GM21390 (cell line): Measurements from ENCODE around the gene EHBP1.

Source experiments
- ATAC-seq: cut with Tn5 transposase; IDR thresholded peaks from one replicate; pipeline ENCODE4 v1.9.1; 2021; ENCODE audit not compliant: unreplicated experiment

The EHBP1 gene

DNA sequence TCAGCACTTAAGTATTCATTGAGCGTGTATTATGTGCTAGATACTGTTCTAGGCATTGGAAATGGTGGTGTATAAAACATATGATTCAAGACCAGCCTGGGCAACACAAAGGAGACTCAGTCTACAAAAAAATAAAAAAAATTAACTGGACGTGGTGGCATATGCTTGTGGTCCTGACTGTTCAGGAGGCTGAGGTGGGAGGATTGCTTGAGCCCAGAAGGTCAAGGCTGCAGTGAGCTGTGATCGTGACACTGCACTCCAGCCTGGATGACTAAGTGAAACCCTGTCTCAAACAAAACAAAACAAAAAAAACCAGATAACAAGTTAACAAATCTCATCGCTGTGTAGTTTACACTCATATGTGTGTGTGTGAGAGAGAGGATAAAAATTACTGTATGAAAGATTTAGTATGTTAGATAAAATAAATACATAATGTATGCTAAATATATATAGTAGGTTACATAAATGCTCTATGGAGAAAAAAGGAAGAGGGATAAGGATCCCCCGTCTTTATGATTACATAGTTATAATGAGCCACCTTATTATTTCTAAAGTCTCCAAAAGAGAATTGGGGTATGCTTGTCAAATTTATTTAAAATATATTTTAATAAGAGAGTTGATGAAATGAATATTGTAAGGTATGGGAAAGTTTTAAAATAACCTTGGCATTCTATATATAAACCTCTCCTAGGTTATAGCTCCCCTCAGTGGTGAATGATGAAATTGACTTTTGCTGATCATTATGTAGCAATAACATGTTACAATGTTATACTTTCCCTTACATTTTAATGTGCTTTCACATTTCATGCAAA is 69.2 kb downstream of the EHBP1 start:
- ATAC-seq: no peak

DNA sequence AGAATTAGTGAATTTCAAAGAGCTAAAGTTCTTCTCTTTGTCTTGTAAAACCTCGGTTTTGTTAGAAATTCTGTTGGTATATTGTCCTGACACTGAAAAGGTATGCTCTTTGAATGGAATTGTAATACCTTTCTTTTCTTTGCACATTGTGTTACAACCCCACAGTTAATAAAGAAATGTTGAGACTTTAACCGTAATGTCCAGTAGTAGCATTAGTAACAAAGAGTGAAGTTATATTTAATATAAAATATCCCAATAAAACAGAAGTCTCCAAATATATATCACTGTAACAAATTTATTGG is 69.8 kb downstream of the EHBP1 start:
- no peak for ATAC-seq

DNA sequence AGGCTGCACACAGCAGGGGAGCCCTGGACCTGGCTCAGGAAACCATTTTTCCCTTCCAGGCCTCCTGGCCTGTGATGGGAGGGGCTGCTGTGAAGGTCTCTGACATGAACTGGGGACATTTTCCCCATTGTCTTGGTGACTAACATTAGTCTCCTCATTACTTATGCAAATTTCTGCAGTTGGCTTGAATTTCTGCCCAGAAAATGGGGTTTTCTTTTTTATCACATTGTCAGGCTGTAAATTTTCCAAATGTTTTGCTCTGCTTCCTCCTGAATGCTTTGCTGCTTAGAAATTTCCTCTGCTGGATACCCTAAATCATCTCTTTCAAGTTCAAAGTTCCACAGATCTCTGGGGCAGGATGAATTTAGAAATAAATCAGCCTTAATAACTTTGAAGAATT is 78.2 kb downstream of the EHBP1 start:
- ATAC-seq: no peak

GRCh38 chr2:62784341-62784740 is 78.8 kb downstream of the EHBP1 start:
- no peak for ATAC-seq

- ATAC-seq: peak; percentile 56
Measured at GRCh38 chr2:62785216-62785615, 79.7 kb downstream of the EHBP1 start.

DNA sequence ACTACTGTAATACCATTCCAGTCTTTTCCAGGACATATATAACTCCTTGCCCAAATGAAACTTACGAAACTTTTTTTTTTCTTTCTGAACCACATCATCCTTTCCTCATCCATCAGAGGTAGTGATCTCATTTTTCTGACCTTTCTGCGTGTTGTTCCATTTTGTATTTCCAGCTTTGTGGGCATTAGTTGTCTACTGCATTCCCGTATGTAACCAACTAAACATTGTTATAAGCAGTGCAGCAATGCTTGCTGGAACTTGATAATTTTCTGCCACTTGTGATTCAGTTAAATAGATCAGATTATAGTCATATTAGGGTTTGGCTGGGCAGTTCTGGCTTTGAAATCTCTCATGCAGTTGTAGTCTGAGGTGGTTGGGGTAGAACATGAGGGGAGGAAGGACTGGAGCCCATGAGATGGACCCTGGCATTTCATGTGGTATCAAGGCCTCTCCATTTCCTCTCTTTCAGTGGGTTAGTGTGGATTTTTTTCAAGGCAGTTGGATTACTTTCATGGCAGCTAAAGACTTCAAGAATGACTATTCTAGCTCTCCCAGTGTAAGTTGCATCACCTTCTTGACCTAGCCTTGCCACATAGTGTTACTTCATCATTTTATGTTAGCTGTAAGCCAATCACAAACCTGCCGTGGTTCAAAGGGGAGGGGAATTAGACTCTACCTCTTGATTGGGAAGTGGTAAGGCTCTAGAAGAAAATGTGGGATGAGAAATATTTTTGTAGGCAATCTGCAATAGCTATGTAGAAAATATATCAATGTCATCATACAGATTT is 80.5 kb downstream of the EHBP1 start:
- no peak for ATAC-seq

GRCh38 chr2:62787386-62787785 is 81.9 kb downstream of the EHBP1 start:
- no peak for ATAC-seq

GRCh38 chr2:62789518-62789917 is 84.0 kb downstream of the EHBP1 start:
- no peak for ATAC-seq

- no peak for ATAC-seq
Measured at GRCh38 chr2:62789918-62790317, 84.4 kb downstream of the EHBP1 start.

DNA sequence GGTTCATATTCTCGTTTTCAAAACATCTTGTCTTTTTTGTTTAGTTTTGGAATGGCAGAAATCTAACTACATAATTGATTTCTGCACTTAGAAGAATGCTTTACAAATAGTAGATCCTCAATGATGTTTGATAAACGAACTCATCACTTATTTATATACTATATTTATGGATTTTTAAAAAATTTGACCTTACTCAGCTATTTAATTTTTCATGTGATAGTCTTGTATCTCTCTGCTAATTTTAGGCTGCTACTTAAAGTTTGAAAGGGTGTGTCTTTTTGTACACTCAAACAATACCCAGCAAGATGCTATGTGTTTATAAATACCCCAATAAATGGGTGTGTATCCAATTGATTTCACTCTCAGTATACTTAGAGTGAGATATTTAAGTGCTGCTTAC is 86.9 kb downstream of the EHBP1 start:
- no peak for ATAC-seq

DNA sequence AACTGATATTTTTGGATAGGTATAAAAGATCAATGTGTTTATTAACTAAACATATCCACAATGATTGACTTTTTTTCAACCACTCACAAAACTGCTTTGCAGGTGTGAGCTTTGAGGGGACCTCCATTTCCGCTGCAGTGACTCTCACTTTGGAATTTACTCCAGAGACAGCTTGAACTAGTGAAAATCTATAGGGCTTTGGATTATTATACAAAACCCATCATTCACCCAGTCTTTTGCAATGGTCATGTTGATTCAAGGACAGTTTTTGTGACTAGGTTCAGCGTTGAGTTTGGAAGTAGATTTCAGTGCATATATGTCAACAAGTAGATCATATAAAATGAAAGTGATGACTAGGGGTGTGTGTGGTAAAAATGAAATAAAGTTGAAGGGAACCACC is 87.7 kb downstream of the EHBP1 start:
- ATAC-seq: no peak

GRCh38 chr2:62794791-62795190 is 89.3 kb downstream of the EHBP1 start:
- ATAC-seq: no peak

GRCh38 chr2:62795341-62795740 is 89.8 kb downstream of the EHBP1 start:
- no peak for ATAC-seq

- no peak for ATAC-seq
Measured at GRCh38 chr2:62797107-62797506, 91.6 kb downstream of the EHBP1 start.

DNA sequence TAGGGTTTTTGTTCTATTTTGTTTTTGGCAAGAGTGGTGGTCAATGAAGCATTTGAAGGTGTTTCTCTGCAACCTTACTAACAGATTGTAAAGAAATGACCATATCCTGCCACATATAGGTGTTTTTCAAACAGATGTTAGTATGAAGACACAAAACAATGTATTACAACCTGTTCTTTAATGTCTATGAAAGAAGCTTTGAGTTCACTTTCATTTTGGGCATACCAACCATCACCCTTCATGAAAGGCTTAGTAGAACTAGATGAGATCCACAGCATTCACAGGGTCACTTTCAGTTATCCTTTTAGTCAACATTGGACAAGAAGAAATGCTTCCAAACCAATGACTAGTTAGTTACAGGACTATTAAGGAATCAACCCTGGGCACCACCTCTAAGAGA is 95.1 kb downstream of the EHBP1 start:
- ATAC-seq: no peak

GRCh38 chr2:62801110-62801509 is 95.6 kb downstream of the EHBP1 start:
- ATAC-seq: no peak

DNA sequence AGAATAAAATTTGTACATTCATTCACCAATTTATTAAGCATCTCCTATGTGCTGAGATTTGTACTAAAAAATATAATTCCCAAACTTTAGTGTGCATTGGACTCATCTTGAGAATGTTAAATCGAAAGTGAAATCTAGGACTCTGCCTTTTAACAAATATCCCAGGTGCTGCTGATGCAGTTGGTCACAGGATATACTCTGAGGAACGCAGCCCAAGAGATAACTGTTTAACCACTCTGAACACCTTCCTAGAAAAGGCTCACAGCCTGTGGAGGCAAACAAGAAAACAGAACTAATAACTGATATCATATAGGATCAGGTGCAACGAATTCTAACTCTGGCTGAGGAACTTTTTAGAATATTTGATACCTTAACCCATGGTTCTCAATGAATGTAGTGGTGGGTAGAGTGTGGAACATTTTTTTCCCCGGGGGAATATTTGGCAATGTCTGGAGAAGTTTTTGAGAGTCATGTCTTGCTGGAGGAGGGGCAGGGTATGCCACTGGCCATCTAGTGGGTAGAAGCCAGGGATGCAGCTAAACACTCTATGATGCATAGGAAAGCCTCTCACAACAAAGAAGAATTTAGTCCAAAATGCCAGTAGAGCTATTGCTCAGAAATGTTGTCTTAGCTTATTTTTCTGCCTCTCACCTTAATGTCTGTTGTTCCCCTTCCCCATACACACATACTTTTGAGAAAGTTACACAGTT is 96.5 kb downstream of the EHBP1 start:
- no peak for ATAC-seq

GRCh38 chr2:62803961-62804360 is 98.4 kb downstream of the EHBP1 start:
- ATAC-seq: no peak

DNA sequence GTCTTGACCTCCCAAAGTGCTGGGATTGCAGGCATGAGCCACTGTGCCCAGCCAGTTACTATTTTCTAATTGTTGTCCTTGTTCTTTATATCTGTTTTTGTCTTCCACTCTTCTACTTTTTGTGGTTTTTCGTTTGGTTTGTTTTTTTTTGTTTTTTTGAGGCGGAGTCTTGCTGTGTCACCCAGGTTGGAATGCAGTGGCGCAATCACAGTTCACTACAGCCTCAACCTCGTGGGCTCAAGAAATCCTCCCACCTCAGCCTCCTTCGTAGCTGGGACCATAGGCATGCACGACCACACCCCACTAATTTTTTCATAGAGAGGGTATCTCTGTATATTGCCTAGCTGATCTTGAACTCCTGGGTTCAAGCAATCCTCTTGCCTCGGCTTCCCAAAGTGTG is 100.7 kb downstream of the EHBP1 start:
- no peak for ATAC-seq

DNA sequence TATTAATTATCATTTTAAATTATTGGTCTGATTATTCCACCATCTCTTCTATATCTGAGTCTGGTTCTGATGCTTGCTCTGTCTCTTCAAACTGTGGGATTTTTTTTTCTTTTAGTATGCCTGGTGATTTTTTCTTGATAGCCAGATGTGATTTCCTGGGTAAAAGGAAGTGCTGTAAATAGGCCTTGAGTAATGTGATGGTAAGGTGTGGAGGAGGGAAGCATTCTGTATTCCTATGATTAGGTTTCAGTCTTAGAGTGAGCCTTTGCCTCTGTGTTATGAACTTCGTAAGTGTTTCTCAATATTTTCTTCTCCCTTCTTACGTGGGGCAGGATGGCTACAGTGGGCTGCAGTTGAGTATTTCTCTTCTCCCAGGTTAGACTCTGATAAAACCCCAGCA is 103.0 kb downstream of the EHBP1 start:
- no peak for ATAC-seq

GRCh38 chr2:62811086-62811485 is 105.6 kb downstream of the EHBP1 start:
- ATAC-seq: no peak

DNA sequence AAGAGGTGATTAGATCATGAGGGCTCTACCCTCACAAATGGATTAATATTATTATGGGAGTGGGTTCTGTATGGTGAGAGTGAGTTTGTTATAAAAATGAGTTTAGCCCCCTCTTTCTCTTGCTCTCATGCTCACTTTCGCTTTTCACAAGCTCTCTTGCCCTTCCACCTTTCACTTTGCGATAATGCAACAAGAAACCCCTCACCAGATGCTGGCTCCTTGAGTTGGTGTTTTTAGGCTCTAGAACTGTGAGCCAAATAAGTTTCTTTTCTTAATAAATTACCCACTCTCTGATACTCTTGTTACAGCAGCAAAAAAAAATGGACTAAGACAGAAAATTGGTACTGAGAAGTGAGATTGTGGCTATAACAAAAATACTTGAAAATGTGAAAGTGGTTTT is 106.5 kb downstream of the EHBP1 start:
- ATAC-seq: no peak
